ENCODE measurements around the gene PTCH2. TPM values are rescaled to one million over a fixed set of nuclear protein-coding genes. Genes with fewer than 3 reads are reported as not detected.

PTCH2 gene
- total RNA-seq, 1 experiment from 2014 or later, result 0.79 TPM

DNA sequence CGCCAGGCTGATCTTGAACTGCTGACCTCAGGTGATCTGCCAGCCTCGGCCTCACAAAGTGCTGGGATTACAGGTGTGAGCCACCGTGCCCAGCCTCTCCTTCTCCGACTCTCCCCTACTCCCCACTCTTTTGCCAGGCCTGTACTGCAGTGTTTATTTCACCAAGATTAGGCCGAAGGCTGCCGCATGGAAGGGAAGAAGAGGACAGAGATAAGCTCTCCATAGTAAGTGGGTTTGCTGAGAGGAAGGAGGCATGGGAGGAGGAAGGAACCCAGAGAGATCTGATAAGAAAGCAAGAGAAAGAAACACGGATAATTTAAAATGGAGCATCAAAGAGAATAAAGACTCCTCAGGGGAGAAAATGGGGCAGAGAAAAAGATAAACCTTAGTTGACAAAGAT lies 8.7 kb downstream of the PTCH2 start:
- intact Hi-C loops (cut with micrococcal nuclease), result loop anchor here (2.0 kb wide), 1 partner anchor 42 kb away; no protein-coding TSS in a partner anchor
- no peak overlapping the region for H3K27ac Mint-ChIP-seq (ENCODE audit: low read depth, unreplicated experiment)
- ChIA-PET POLR2A (no interaction called here), CTCF (interaction anchor here (0.7 to 3.0 kb wide), 9 partner anchors 13 to 178 kb away, joined by 3 to 14 read pairs (median 4); partner anchors contain the start of genes HECTD3 and UROD)
- BruUV-seq (replicated peaks), result no TSS peak
- no peaks in the 10 kb centered on the region for H3K4me1 Mint-ChIP-seq (ENCODE audit: insufficient read depth, unreplicated experiment)
- H3K36me3 Mint-ChIP-seq (ENCODE audit: insufficient read depth, unreplicated experiment), result no peaks in the 10 kb centered on the region
- TF ChIP-seq, protein P1, sequence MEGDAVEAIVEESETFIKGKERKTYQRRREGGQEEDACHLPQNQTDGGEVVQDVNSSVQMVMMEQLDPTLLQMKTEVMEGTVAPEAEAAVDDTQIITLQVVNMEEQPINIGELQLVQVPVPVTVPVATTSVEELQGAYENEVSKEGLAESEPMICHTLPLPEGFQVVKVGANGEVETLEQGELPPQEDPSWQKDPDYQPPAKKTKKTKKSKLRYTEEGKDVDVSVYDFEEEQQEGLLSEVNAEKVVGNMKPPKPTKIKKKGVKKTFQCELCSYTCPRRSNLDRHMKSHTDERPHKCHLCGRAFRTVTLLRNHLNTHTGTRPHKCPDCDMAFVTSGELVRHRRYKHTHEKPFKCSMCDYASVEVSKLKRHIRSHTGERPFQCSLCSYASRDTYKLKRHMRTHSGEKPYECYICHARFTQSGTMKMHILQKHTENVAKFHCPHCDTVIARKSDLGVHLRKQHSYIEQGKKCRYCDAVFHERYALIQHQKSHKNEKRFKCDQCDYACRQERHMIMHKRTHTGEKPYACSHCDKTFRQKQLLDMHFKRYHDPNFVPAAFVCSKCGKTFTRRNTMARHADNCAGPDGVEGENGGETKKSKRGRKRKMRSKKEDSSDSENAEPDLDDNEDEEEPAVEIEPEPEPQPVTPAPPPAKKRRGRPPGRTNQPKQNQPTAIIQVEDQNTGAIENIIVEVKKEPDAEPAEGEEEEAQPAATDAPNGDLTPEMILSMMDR (IDR thresholded peaks at IDR 0.05; ENCODE audit: unreplicated experiment), result no peak
- no peaks in the 10 kb centered on the region for H3K9me3 Mint-ChIP-seq (ENCODE audit: unreplicated experiment)
- no peak for DNase-seq (ENCODE audit: unreplicated experiment)
- no peaks in the 10 kb centered on the region for H3K27me3 Mint-ChIP-seq (ENCODE audit: insufficient read depth, unreplicated experiment)
- no peak overlapping the region for H3K4me3 Mint-ChIP-seq (ENCODE audit: unreplicated experiment)

DNA sequence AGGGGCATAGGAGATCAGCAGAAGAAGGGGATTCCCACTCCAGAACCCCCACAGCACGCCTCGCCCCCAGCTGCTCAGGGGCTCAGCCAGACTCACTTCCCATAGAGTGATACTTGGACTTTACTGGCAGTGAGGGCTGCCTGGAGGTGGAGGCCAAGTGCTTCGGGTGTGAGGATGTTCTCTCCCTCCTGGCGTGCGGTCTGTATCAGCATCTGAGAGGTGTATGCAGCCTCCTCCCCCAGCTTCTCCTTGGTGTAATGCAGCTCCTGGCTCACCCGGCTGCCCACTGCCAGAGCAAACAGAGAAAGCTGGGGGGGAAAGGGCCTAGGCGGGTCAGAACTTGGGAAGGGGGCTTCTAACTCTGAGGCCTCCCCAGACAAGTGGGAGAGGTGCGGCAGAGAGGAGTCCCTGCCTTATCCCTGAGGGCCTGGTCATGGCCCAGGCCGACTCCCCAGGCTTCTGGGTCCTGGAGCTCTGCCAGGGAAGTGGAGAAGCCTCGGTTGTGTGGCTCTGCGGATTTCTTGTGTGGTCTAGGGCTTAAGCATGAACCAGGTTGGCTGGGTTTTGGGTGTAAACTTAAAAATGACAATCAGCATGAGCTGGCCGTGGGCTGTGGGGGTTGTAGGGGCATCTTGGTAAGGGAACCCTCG lies 10.9 kb downstream of the PTCH2 start:
- no peaks in the 10 kb centered on the region for H3K36me3 Mint-ChIP-seq (ENCODE audit: insufficient read depth, unreplicated experiment)
- intact Hi-C loops (cut with micrococcal nuclease), result no loop called here
- no peak overlapping the region for H3K4me3 Mint-ChIP-seq (ENCODE audit: unreplicated experiment)

DNA sequence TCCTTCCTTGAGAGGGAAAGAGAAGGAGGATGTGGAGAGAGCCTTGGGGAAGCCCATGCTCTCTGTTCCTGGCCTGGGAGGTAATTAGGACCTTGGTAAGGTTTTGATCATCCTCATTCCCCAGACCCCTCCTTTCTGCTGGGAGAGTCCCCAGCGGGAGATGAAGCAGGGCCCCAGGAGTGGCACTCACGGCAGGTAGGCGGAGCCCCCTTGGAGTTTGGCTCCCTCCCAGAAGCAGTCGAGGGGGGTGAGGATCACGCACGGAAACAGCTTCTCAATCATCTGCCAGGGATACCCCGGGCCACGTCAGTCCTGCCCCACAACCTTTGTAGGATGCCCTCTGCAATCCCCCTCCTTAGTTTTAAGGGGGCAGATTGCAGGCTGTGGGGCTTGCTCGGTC lies 11.5 kb downstream of the PTCH2 start:
- Mint-ChIP-seq H3K4me1 (ENCODE audit: insufficient read depth, unreplicated experiment) (no peaks in the 10 kb centered on the region), H3K9me3 (ENCODE audit: unreplicated experiment) (no peaks in the 10 kb centered on the region), H3K4me3 (ENCODE audit: unreplicated experiment) (no peak overlapping the region), H3K27ac (ENCODE audit: low read depth, unreplicated experiment) (no peak overlapping the region), H3K36me3 (ENCODE audit: insufficient read depth, unreplicated experiment) (no peaks in the 10 kb centered on the region), H3K27me3 (ENCODE audit: insufficient read depth, unreplicated experiment) (no peaks in the 10 kb centered on the region)
- intact Hi-C loops (cut with micrococcal nuclease), result no loop called here
- CTCF ChIA-PET, result interaction anchor here (1.2 to 1.4 kb wide), 2 partner anchors 13 to 163 kb away, joined by 3 to 5 read pairs; no protein-coding TSS in a partner anchor
- POLR2A ChIA-PET, result interaction anchor here (0.6 to 1.2 kb wide), 4 partner anchors 11 to 101 kb away, joined by 3 read pairs; partner anchors contain the start of genes PTCH2 and RPS8
- BruUV-seq (replicated peaks), result no TSS peak
- DNase-seq (ENCODE audit: unreplicated experiment), result no peak
- TF ChIP-seq, protein P1 (IDR thresholded peaks at IDR 0.05; ENCODE audit: unreplicated experiment), result no peak

More for the DNA sequence above, 10.9 kb downstream of the PTCH2 start:
- DNase-seq (ENCODE audit: unreplicated experiment), result no peak
- H3K27ac Mint-ChIP-seq (ENCODE audit: low read depth, unreplicated experiment), result no peak overlapping the region
- no peaks in the 10 kb centered on the region for H3K27me3 Mint-ChIP-seq (ENCODE audit: insufficient read depth, unreplicated experiment)
- H3K9me3 Mint-ChIP-seq (ENCODE audit: unreplicated experiment), result no peaks in the 10 kb centered on the region
- TF ChIP-seq, protein P1 (IDR thresholded peaks at IDR 0.05; ENCODE audit: unreplicated experiment), result no peak
- no peaks in the 10 kb centered on the region for H3K4me1 Mint-ChIP-seq (ENCODE audit: insufficient read depth, unreplicated experiment)
- POLR2A ChIA-PET, result interaction anchor here (0.7 to 1.2 kb wide), 4 partner anchors 15 to 57 kb away, joined by 3 read pairs; partner anchors contain the start of gene RPS8
- no TSS peak for BruUV-seq (replicated peaks)
- CTCF ChIA-PET, result interaction anchor here (0.5 to 1.2 kb wide), 2 partner anchors 34 to 162 kb away, joined by 3 read pairs; no protein-coding TSS in a partner anchor

DNA sequence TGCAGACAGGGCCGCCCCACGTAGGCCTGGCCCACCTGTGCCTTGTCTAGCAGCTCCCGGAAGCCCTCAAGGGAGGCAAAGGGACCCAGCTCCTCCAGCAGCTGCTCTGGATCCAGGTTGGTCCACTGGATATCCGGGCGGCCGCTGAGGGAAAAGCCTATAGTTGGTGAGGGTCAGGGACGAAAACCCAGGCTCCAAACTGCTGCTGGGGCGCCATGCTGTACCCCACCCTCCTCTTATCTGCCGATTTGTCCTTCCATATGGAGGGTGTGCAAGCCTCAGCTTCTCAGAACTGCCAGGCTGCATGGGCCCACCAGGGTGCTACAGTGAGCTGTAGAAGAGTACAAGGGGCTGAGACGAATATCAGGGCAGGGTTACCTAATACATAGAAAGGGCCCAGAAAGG lies 12.2 kb downstream of the PTCH2 start:
- Mint-ChIP-seq H3K4me1 (ENCODE audit: insufficient read depth, unreplicated experiment) (no peaks in the 10 kb centered on the region), H3K4me3 (ENCODE audit: unreplicated experiment) (no peak overlapping the region), H3K27ac (ENCODE audit: low read depth, unreplicated experiment) (no peak overlapping the region), H3K9me3 (ENCODE audit: unreplicated experiment) (no peaks in the 10 kb centered on the region), H3K27me3 (ENCODE audit: insufficient read depth, unreplicated experiment) (no peaks in the 10 kb centered on the region), H3K36me3 (ENCODE audit: insufficient read depth, unreplicated experiment) (no peaks in the 10 kb centered on the region)
- CTCF ChIA-PET, result interaction anchor here (0.6 to 1.4 kb wide), 2 partner anchors 12 to 752 kb away, joined by 3 to 5 read pairs; no protein-coding TSS in a partner anchor
- TF ChIP-seq, protein P1 (IDR thresholded peaks at IDR 0.05; ENCODE audit: unreplicated experiment), result no peak
- intact Hi-C loops (cut with micrococcal nuclease), result no loop called here
- no TSS peak for BruUV-seq (replicated peaks)
- DNase-seq (ENCODE audit: unreplicated experiment), result no peak
- POLR2A ChIA-PET, result interaction anchor here (0.6 to 1.4 kb wide), 6 partner anchors 11 to 181 kb away, joined by 3 read pairs; partner anchors contain the start of genes PTCH2, RPS8 and UROD

Measured in MCF 10A (cell line).